Endometrial microvascular endothelial cells (primary cell): ENCODE data around the gene SLC7A14. TPM values are rescaled to one million over a fixed set of nuclear protein-coding genes. Genes with fewer than 3 reads are reported as not detected.

Experiments
- in situ Hi-C: cut with HindIII; loops from 2 replicates; pipeline ENCODE4 v1.10.0; 2017; ENCODE audit warnings: low sequenced_read_pairs, low pct_unique_long_range_greater_than_20kb; ENCODE audit errors: inconsistent ontology term
- total RNA-seq: library from RNA; depleted of rRNA; stranded (reverse); fragments of >200 nt; gene quantifications from one replicate; pipeline ENCODE4 v1.2.3, GENCODE V29; 2015; ENCODE audit errors: inconsistent ontology term

SLC7A14 gene
- total RNA-seq, 1 donor from 2014 or later = 0.09 TPM

DNA sequence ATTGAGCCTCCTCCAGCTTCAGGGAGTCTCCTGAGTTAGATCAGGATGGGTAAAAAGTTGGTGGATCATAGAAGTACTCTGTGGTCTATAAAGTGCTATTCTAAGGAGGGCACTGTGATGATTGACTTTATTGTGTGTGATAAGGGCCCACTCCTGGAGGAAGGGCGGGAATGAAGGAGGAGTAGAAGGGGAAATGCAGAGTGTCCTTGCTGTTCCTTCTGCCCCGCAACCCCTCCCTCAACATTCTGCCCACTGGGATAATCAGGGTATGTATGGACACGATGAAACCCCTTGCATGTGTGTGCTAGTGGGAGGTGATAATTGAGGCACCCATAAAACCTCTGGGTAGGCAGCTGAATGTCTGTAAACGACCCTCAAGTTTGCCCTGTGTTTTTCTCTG is 101.0 kb downstream of the SLC7A14 start:
- in situ Hi-C loops = no loop called here

- in situ Hi-C loops = no loop called here
These were observed 102.2 kb downstream of the SLC7A14 start for GRCh38 chr3:170483485-170484262.

DNA sequence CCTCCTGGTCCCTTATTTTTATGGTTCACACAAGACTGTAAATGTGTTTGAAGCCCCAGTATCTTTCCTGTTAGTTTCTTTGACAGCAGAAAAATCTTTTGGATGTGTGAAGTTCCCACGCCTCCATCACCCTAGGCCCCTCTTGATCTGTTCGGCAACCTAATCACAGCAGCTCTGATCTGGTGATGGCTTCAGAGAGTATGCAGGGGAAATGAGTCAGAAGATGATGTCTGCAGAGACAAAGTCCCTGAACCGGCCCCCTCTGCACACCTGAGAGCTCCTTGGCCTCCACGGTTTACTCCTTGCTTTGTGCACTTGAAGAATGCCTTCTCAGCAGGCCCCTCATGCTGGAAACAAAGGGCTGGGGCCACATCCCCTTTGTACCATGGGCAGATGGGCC is 103.7 kb downstream of the SLC7A14 start:
- in situ Hi-C loops = no loop called here

- in situ Hi-C loops = no loop called here
These were observed 105.8 kb downstream of the SLC7A14 start for GRCh38 chr3:170480111-170480510.

- in situ Hi-C loops = no loop called here
These were observed 108.5 kb downstream of the SLC7A14 start for GRCh38 chr3:170477395-170477794.

GRCh38 chr3:170476291-170476690 is 109.6 kb downstream of the SLC7A14 start:
- in situ Hi-C loops = no loop called here

DNA sequence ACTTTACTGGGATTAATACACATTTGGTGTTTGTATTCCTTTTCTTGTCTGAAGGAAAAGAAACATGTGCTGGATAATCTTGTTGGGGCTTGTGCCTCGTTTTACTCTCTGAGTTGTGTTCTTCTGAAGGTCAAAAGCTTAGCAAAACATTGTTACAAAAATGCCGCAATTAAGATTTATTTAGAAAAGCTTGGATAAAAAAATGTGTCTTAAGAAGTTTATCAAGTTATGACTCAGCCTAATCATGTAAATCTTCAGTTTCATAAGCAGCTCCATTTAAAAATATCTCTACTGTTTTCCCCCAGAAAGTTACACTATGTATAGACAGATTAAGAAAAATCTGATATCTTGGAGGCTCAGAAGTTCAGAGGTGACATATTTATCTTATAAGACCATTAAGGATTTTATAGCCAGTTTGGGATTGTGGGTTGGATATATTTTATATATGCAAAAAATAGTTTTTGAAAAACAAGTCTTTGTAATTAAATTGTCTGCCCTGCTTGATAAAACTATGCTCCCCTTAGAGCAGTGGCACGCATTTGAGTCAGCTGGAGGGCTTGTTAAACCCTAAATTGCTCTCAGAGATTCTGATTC is 110.7 kb downstream of the SLC7A14 start:
- in situ Hi-C loops = no loop called here

GRCh38 chr3:170473358-170473757 is 112.5 kb downstream of the SLC7A14 start:
- in situ Hi-C loops = no loop called here

DNA sequence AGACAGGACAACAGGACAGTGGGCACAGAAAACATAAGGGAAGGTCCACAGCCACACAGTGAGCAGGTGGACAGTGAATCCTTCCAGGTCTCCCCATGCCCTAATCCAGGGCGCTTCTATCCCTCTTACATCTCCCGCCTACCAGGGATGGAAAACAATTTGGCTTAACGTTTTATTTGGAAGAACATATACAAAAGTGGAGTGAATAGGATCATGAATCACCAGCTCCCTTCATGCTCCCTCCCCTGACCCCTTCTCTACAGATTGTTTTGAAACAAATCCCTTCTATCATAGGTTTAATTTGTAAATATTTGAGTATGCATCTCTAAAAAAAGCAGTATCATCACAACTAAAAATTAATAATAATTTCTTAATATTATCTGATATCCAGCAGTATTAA is 114.7 kb downstream of the SLC7A14 start:
- in situ Hi-C loops = no loop called here

DNA sequence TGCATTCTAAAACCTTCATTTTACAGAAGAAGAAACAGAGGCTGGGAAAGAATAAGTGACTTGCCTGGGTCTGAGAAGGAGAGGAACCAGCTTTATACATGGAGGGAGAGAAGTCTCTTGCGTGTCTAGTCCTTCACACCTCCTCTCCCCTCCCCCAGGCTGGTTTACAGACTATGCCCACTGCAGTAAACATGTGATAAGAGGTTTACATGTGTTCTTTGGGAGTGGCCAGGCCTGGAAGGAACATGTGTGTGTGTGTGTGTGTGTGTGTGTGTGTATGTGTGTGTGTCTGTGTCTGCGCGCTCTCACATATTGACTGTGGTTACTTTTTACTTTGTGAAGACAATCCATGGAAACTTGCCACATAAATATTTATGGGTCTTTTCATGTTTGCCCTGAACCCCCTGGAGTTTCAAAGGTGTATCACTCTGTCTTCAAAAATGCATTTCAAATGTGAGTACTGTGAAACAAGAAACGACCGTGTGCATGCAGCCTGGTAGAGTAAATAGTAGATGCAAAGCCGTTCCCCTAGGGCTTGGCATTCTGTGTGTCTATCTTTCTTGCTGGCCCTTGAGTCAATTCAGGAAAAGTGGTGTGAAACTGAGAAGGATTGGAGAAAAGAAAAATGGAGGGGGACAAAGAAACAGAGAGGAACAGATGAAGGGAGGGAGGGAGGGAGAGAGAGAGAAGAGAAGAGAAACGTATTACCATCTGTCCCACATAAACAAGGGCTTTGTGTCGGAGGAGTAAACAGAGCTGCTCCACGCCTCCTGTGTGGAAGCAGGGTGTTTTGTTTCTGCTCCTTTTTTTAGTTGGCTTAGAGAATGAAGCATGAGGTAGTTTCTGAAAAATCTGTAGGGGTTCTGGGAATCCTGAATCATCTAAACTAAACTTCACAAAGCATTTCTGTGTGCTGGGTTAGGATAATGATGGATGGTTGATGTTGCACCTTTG is 115.5 kb downstream of the SLC7A14 start:
- in situ Hi-C loops = no loop called here

DNA sequence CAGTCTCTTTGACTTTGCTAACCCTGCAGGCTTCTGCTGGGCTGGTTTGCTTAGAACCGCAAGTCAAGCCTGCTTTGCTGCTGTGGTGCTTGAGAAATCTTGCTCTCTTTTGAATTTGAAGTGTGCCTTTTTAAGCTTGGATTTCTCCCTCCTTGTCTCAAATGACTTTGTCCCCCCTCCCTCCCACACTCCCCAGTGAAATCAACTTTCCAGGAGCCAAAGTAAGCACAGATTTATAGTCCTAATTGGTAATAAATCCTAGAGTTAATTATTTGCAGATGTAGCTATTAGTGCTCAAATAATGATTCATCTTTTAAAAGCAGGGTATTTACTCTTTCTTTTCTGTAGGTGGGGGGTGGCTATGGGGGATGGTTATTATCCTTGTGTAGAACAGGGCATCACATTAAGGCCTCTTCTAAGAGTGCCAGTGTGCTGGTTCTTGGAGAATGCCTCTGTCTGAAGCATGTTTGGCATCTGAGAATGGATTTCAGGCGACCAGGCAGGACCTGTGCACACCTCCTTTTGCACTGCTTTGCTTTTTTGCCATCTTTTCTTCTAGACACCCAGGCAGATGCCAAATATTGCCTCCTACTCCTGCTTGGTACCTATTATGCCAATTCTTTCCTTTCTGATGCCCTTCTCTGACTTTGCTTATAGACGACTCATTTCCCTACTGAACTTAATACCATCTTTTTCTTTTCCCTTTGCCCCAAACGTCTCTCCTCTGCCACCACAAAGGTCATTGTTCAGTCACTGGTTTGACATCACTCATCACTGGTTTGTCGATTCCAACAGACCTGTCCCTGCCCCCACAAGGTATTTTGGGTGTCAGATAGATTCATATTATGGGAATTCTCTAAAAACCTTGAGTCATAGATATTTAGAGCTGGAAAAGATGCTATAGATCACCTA is 116.5 kb downstream of the SLC7A14 start:
- in situ Hi-C loops = no loop called here

- in situ Hi-C loops = no loop called here
These were observed 118.2 kb downstream of the SLC7A14 start for GRCh38 chr3:170467571-170468147.

- in situ Hi-C loops = no loop called here
These were observed 118.9 kb downstream of the SLC7A14 start for GRCh38 chr3:170467007-170467406.

GRCh38 chr3:170465955-170466354 is 119.9 kb downstream of the SLC7A14 start:
- in situ Hi-C loops = no loop called here

DNA sequence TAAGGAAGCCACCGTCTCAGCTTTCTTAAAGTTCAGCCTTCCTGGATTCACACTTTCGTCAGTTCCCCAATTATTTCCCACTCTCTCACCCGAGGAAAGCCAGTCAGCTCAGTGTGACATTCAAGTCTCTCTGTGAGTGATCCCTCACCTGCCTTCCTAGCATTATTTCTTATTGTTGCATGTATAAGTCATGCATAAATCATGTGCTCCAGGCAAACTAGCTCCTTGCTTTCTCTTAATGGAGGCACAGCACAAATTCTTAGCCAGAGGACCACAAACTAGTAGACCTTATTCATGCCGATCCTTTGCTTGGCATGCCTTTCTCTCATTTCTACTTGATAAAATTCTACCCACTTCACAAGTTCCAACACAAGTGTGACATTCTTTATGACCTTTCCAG is 122.9 kb downstream of the SLC7A14 start:
- in situ Hi-C loops = no loop called here

GRCh38 chr3:170458285-170458684 is 127.6 kb downstream of the SLC7A14 start:
- in situ Hi-C loops = no loop called here

- in situ Hi-C loops = no loop called here
These were observed 131.4 kb downstream of the SLC7A14 start for GRCh38 chr3:170454509-170454908.

- in situ Hi-C loops = no loop called here
These were observed 135.8 kb downstream of the SLC7A14 start for GRCh38 chr3:170450039-170450438.
